Right hindlimb (tissue), 1 donor: Measurements from ENCODE around the gene ZNF451.
"Not testable (repeated sequence)": the region's sequence is repeated elsewhere in the genome, so short reads cannot be mapped to it uniquely, and the experiment has no call there.

Experiments used
- DNase-seq: peaks from one replicate; pipeline ENCODE4 v3.0.0-alpha.2; 2018

Gene ZNF451

DNA sequence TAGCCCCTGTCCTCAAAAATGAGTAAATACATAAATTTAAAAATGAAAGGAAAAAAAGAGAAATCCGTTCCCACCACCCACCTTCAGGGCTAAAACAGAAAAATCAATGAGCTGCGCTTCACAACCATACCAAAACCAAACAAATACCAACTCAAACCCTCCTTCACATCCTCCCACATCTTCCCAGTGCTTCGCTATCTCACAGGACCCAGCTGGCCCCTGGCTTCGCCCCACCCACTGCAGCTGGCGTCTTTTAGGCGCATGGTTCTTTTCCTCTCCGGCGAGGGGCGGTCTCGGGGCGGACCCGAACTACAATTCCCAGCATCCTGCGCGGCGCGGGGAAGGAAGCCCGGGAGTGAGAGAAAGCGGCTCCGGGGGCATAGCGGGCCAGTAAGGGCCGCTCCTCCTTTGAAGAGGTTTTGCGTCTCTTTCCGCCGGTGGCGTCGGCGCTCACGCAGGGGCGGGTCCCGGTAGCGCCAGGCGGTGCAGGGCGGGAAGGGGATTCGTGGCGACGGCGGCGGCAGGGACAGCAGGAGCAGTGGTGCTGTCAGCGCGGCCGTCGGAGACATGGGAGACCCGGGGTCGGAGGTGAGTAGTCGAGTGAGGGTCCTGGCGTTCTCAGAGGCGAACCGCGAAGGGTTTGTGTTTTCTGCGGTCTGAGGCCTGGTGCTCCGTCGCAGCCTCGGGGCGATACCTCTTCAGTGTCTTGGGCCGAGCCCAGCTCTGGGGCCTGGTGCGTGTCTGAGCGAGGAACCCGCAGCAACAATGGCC, at the start of gene ZNF451:
Gene ZNF451, plus strand, starts transcription at position 502 of the 771 bp plus-strand sequence. Its CDS starts 66 bp downstream, at position 568.
- peak; percentile 99 for DNase-seq

DNA sequence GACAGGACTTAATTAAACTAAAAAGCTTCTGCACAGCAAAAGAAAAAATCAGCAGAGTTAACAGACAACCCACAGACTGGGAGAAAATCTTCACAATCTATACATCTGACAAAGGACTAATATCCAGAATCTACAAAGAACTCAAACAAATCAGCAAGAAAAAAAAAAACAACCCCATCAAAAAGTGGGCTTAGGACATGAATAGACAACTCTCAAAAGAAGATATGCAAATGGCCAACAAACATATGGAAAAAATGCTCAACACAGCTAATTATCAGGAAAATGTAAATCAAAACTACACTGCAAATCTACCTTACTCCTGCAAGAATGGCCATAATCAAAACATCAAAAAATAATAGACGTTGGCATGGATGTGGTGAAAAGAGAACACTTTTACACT, 45.9 kb upstream of the ZNF451 start:
- not testable (repeated sequence) for DNase-seq

DNA sequence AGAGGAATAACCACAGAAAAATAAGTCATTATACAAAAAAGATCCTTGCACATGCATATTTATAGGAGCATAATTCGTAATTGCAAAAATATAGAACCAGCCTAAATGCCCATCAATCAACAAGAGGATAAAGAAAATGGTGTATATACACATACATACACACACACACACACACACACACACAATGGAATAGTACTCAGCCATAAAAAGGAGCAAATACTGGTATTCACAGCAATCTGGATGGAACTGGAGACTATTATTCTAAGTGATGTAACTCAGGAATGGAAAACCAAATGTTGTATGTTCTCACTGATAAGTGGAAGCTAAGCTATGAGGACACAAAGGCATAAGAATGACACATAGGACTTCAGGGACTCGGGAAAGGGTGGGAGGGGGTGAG, 45.4 kb upstream of the ZNF451 start:
- no peak for DNase-seq

DNA sequence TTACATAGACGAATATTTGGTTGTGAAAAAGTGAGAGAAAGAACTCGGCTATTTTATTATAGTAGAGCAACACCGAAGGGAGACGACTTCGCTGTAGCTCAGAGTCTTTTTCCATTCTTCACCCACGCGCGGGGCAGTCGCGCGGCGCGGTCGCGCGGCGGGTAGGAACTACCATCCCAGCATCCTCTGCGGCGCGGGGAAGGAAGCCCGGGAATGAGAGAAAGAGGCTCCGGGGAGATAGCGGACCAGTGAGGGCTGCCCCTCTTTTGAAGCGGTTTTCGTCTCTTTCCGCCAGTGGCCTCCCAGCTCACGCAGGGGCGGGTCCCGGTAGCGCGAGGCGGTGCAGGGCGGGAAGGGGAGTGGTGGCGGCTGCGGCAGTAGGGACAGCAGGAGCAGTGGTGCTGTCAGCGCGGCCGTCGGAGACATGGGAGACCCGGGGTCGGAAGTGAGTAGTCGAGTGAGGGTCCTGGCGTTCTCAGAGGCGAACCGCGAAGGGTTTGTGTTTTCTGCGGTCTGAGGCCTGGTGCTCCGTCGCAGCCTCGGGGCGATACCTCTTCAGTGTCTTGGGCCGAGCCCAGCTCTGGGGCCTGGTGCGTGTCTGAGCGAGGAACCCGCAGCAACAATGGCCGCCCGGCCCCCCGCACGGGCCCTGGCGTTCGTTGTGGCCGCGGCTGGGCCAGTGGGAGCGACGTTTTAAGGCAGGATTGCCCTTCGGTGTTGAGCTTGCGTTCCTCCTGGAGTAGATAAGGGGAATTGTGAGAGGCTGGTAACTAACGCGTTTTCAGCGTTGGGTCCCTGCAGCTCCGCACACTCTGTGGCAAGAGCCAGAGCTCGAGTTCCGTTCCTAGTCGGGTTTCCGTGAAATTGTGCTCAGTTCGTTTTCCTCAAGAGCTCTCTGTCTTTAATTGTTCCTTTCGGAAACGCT, 43.4 kb upstream of the ZNF451 start, which contains the start of gene KIAA1586:
Gene KIAA1586, plus strand, starts transcription at position 362 of the 925 bp plus-strand sequence. Its CDS starts 63 bp downstream, at position 425.
- DNase-seq: peak; percentile 95

- DNase-seq: not testable (repeated sequence)
Observed at GRCh38 chr6:57047257-57047585, 42.8 kb upstream of the ZNF451 start.

- not testable (repeated sequence) for DNase-seq
Observed at GRCh38 chr6:57047859-57048258, 42.1 kb upstream of the ZNF451 start.

GRCh38 chr6:57048577-57048976, 41.4 kb upstream of the ZNF451 start:
- no peak for DNase-seq

DNA sequence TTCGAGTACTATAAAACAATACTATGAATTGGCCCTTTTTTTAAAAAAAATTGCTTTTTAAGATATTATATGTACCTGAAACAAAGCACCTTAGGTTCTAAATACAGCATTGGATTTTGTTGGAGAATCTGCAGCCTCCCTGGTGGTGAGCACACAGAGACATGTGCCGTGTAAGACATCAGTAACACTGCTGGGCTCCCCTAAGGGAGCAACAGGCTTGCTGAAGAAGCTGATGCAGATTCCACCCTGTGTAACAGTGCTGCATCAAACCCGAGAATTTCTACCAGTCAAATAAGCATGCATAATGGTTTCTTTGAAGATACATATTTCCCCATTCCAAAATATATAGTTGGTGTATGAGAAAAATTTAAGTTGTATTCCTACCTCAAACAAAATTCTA, 26.1 kb upstream of the ZNF451 start:
- DNase-seq: no peak

GRCh38 chr6:57064809-57065208, 25.2 kb upstream of the ZNF451 start:
- DNase-seq: no peak

GRCh38 chr6:57068061-57068460, 21.9 kb upstream of the ZNF451 start:
- no peak for DNase-seq

DNA sequence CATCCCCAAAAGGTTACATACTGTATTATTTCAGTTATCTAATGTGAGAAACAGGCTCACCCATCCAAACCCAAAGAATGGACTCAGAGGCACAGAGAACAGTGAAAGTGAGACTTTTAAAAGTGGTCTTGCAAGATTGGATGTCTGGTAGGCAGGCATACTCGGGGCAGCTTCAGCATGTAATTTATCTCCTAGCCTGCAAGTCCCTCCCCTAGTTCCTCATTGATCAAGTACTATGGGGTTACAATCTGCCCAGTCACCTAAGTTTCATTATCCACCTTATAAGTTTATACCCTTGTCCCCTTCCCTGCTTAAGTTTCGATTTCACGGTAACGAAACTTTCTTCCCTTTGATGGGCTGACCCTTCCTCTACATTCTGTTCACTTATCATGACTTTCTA, 20.8 kb upstream of the ZNF451 start:
- no peak for DNase-seq

- no peak for DNase-seq
Observed at GRCh38 chr6:57069920-57070331, 20.1 kb upstream of the ZNF451 start.

- DNase-seq: no peak
Observed at GRCh38 chr6:57072108-57072507, 17.9 kb upstream of the ZNF451 start.

- DNase-seq: no peak
Observed at GRCh38 chr6:57074383-57074782, 15.6 kb upstream of the ZNF451 start.

- DNase-seq: no peak
Observed at GRCh38 chr6:57075092-57075491, 14.9 kb upstream of the ZNF451 start.

DNA sequence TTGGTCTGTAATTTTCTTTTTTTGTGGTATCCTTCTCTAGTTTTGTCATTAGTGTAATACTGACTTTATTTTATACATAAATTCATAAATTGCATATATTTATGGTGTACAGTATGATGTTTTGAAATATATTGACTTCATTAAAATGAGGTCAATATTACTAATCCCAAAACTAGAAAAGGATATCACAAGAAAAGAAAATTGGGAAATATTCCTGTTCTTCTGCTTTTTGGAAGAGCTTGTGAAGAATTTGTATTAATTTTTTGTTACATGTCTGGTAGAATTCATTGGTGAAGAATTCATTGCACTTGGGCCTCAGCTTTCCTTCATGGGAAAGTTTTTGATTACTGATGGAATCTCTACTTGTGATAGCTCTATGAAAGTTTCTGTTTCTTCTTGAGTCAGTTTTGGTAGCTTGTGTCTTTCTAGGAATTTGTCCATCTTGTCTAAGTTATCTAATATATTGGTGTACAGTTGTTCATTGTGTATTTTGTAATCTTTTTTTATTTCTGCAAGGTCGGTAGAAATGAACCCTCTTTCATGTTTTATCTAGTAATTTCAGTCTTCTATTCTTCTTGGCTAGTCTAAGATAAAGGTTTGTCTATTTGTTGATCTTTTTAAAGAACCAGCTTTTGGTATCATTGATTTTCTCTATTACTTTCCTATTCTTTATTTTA, 11.3 kb upstream of the ZNF451 start:
- DNase-seq: no peak

DNA sequence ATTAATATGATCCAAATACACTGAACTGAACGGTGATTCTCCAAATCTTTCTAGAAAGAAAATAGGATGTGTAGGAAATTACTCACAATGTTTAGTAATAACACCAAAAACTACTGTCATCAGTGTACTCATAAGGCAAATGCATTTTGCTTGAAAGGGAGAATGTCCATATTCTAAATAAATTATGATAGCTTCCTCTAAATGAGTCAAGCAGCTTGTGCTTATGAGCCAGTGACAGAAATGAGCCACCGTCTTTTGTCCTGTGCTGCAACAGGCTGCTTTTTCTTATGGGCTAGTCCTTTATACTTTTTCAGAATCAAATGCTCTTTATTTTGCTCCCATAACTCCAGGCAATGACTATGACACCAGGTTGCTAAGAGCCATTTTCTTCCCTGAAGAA, 4.5 kb upstream of the ZNF451 start:
- DNase-seq: no peak

DNA sequence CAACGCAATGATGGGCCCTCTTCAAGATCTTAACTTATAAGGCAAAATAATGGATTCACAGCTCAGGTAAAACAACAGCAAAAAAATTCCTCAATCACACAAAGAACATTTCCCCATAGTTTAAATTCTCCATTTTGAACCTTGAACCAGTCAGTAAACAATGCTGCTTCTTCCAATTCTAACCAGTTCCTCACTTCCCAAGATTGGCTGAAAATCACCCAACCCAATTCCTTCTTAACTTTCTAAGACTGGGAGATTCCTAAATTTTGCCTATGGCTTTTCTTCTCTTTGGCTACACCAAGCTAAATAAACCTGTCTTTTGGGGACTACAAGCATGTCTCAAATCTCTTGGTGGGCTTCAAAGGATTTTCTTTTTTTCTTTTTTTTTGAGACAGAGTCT, 3.1 kb upstream of the ZNF451 start:
- no peak for DNase-seq

DNA sequence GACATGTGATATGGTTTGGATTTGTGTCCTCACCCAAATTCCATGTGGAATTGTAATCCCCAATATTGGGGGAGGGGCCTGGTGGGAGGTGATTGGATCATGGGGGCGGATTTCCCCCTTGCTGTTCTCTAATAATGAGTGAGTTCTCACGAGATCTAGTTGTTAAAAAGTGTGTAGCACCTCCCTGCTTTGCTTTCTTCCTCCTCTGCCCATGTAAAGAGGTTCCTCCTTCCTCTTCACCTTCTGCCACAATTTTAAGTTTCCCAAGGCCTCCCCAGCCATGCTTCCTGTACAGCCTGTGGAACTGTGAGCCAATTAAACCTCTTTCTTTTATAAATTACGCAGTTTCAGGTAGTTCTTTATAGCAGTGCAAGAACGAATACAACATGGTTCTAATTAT, 2.1 kb upstream of the ZNF451 start:
- no peak for DNase-seq

DNA sequence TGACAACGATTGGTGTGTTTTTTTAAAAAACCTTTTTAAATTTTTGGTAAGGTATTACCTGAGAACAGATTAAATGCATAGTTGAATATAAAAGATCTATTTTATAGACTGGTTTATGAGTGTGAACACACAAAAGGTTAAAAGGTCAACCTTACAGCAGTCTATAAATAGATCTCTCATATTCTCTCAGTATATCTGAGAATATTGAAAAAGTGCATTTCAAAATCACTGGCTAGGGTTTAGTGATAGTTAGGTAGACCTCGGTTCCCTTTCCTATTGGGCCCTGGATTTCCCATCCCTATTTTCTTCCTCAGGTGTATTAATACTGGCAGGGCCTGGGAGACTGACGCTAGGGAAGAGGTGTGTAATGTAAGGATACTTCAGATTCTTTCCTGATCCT, 723 bp upstream of the ZNF451 start:
- no peak for DNase-seq

DNA sequence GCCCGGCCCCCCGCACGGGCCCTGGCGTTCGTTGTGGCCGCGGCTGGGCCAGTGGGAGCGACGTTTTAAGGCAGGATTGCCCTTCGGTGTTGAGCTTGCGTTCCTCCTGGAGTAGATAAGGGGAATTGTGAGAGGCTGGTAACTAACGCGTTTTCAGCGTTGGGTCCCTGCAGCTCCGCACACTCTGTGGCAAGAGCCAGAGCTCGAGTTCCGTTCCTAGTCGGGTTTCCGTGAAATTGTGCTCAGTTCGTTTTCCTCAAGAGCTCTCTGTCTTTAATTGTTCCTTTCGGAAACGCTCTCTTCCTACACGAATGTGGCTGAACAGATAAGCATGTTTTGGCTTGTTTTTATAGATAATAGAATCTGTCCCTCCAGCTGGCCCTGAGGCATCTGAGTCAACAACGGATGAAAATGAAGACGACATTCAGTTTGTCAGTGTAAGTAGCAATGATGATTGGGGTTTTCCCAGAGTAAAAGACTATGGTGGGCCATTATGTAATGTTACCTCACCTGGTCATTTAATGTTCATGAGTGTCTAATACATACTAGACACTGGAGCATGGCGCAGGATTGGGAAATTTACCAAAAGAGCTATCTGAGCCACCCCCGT, 575 bp downstream of the ZNF451 start:
- DNase-seq: not testable (repeated sequence)

GRCh38 chr6:57091375-57091774, 1.4 kb downstream of the ZNF451 start:
- not testable (repeated sequence) for DNase-seq

DNA sequence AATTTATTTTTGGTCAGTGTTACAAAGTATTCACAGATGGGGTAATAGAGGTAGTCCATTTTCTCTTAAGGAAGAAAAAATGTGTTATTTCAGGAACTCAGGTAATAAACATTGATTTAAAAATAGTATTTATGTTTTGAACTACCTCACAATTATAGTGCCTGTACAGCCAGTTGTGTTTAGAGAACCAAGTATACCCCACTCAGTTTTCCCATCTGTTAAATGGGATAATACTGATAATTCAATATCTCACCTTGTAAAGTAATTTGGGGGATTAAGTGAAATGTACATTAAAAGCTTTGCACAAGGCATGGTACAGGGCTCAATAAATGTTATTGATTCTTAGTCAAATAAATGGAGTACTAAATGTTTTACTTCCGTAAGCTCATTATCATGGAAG, 4.7 kb downstream of the ZNF451 start:
- no peak for DNase-seq
